HepG2 (cell line): ENCODE measurements around the gene KCNT2.

ENCODE experiments used
- EEA1 ChIP-seq: sonication (generic); formaldehyde crosslinking; IDR thresholded peaks from 2 replicates; pipeline ENCODE4 v1.5.1; 2020; ENCODE audit warnings: mild to moderate bottlenecking, missing genetic modification reagents, borderline replicate concordance
- HMG20B ChIP-seq: conservative IDR thresholded peaks from 2 replicates; pipeline ENCODE4 v1.6.1; 2016; ENCODE audit warnings: missing genetic modification reagents, missing compliant biosample characterization
- POLR2AphosphoS5 ChIP-seq: IDR thresholded peaks from 2 replicates; pipeline ENCODE4 v1.6.1; 2012; ENCODE audit warnings: low read depth, low read length
- SMARCE1 ChIP-seq: fragments of 450-650 bp; IDR thresholded peaks from 2 replicates; pipeline ENCODE4 v1.6.1; 2017; ENCODE audit warnings: borderline replicate concordance
- TARDBP ChIP-seq: sonication (generic); formaldehyde crosslinking; IDR thresholded peaks from 2 replicates; pipeline ENCODE4 v1.8.0; 2022; ENCODE audit warnings: mild to moderate bottlenecking, missing genetic modification reagents
- U2AF1 ChIP-seq: fragments of 200-400 bp; formaldehyde crosslinking; optimal IDR thresholded peaks from 2 replicates; pipeline ENCODE3; 2017; ENCODE audit warnings: mild to moderate bottlenecking, low read depth, low read length
- ZFP36 ChIP-seq: fragments of 150-350 bp; IDR thresholded peaks from 2 replicates; pipeline ENCODE4 v1.6.1; 2018; ENCODE audit warnings: borderline replicate concordance, low read length, low read depth; ENCODE audit not compliant: partially characterized antibody
- TF ChIP-seq, protein P1 (sequence below): IDR thresholded peaks from 2 replicates; pipeline ENCODE4 v1.6.1; 2016; ENCODE audit warnings: low read depth, control low read depth
- TF ChIP-seq, protein P2 (sequence below): sonication (generic); formaldehyde crosslinking; IDR thresholded peaks from 2 replicates; pipeline ENCODE4 v1.4.0; 2020; ENCODE audit warnings: missing genetic modification reagents, mild to moderate bottlenecking, borderline replicate concordance
- TF ChIP-seq, protein P3 (sequence below): sonication (generic); formaldehyde crosslinking; IDR thresholded peaks from 2 replicates; pipeline ENCODE4 v1.8.0; 2022; ENCODE audit warnings: missing genetic modification reagents, mild to moderate bottlenecking, moderate library complexity, borderline replicate concordance
- TF ChIP-seq, protein P4 (sequence below): sonication (generic); formaldehyde crosslinking; conservative IDR thresholded peaks from 2 replicates; pipeline ENCODE4 v1.4.0; 2020; ENCODE audit warnings: missing genetic modification reagents
- TF ChIP-seq, protein P5 (sequence below): IDR thresholded peaks from 2 replicates; pipeline ENCODE4 v1.6.1; 2012; ENCODE audit warnings: inconsistent platforms

DNA sequence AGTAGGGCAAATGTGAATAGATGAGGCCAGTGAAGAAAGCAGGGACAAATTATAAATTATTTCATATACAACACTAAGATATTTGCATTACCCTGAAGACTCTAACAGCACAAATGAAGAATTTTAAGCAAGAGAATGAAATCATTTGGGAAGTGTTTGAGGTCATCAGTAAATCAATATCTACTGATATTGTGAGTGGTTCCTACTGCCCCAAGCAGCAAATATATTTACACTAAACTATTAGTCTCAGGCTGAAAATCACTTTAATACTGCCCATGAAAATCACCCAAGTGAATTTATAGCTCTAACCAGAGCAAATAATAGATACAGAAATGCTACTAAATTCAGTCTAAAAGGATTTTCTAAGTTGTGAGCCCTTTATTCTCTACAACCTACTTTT, 163.6 kb downstream of the KCNT2 start:
- TF ChIP-seq, protein P1, sequence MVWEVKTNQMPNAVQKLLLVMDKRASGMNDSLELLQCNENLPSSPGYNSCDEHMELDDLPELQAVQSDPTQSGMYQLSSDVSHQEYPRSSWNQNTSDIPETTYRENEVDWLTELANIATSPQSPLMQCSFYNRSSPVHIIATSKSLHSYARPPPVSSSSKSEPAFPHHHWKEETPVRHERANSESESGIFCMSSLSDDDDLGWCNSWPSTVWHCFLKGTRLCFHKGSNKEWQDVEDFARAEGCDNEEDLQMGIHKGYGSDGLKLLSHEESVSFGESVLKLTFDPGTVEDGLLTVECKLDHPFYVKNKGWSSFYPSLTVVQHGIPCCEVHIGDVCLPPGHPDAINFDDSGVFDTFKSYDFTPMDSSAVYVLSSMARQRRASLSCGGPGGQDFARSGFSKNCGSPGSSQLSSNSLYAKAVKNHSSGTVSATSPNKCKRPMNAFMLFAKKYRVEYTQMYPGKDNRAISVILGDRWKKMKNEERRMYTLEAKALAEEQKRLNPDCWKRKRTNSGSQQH (CRISPR knock-in tag) = no peak
- TF ChIP-seq, protein P2, sequence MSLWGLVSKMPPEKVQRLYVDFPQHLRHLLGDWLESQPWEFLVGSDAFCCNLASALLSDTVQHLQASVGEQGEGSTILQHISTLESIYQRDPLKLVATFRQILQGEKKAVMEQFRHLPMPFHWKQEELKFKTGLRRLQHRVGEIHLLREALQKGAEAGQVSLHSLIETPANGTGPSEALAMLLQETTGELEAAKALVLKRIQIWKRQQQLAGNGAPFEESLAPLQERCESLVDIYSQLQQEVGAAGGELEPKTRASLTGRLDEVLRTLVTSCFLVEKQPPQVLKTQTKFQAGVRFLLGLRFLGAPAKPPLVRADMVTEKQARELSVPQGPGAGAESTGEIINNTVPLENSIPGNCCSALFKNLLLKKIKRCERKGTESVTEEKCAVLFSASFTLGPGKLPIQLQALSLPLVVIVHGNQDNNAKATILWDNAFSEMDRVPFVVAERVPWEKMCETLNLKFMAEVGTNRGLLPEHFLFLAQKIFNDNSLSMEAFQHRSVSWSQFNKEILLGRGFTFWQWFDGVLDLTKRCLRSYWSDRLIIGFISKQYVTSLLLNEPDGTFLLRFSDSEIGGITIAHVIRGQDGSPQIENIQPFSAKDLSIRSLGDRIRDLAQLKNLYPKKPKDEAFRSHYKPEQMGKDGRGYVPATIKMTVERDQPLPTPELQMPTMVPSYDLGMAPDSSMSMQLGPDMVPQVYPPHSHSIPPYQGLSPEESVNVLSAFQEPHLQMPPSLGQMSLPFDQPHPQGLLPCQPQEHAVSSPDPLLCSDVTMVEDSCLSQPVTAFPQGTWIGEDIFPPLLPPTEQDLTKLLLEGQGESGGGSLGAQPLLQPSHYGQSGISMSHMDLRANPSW (CRISPR knock-in tag) = no peak
- no peak for TF ChIP-seq POLR2AphosphoS5
- TF ChIP-seq U2AF1 = no peak
- TF ChIP-seq SMARCE1 = no peak
- no peak for TF ChIP-seq TARDBP (CRISPR knock-in tag)
- TF ChIP-seq, protein P3, sequence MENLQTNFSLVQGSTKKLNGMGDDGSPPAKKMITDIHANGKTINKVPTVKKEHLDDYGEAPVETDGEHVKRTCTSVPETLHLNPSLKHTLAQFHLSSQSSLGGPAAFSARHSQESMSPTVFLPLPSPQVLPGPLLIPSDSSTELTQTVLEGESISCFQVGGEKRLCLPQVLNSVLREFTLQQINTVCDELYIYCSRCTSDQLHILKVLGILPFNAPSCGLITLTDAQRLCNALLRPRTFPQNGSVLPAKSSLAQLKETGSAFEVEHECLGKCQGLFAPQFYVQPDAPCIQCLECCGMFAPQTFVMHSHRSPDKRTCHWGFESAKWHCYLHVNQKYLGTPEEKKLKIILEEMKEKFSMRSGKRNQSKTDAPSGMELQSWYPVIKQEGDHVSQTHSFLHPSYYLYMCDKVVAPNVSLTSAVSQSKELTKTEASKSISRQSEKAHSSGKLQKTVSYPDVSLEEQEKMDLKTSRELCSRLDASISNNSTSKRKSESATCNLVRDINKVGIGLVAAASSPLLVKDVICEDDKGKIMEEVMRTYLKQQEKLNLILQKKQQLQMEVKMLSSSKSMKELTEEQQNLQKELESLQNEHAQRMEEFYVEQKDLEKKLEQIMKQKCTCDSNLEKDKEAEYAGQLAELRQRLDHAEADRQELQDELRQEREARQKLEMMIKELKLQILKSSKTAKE (CRISPR knock-in tag) = no peak
- TF ChIP-seq, protein P4, sequence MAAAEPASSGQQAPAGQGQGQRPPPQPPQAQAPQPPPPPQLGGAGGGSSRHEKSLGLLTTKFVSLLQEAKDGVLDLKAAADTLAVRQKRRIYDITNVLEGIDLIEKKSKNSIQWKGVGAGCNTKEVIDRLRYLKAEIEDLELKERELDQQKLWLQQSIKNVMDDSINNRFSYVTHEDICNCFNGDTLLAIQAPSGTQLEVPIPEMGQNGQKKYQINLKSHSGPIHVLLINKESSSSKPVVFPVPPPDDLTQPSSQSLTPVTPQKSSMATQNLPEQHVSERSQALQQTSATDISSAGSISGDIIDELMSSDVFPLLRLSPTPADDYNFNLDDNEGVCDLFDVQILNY (CRISPR knock-in tag) = no peak
- TF ChIP-seq, protein P5, sequence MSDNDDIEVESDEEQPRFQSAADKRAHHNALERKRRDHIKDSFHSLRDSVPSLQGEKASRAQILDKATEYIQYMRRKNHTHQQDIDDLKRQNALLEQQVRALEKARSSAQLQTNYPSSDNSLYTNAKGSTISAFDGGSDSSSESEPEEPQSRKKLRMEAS = no peak
- TF ChIP-seq HMG20B (CRISPR knock-in tag) = no peak
- TF ChIP-seq ZFP36 = no peak
- TF ChIP-seq EEA1 (CRISPR knock-in tag) = no peak
